ENCODE measurements around the gene TMEM95. TPM values are rescaled to one million over a fixed set of nuclear protein-coding genes. Genes with fewer than 3 reads are reported as not detected.
A peak's percentile ranks its signal among the peaks of the same experiment; 100 is the strongest.

TMEM95 gene
- not detected for total RNA-seq

GRCh38 chr17:7355053-7355452, at the start of gene TMEM95:
TSS of gene TMEM95 (plus strand) at chr17:7355156. CDS start at chr17:7355205, 49 bp downstream.
- no peak for DNase-seq
- no peak within 1 kb of the TSS for H3K27ac Mint-ChIP-seq
- H3K27me3 Mint-ChIP-seq = no peaks in the 10 kb centered on the region
- H3K4me3 Mint-ChIP-seq = no peak within 1 kb of the TSS
- no peaks in the 10 kb centered on the region for H3K9me3 Mint-ChIP-seq
- ChIA-PET POLR2A (interaction anchor here (0.7 to 2.1 kb wide), 4 partner anchors 18 to 206 kb away, joined by 3 to 7 read pairs (median 4); partner anchors contain the start of gene ACAP1), CTCF (interaction anchor here (0.8 to 4.0 kb wide), 29 partner anchors 10 to 333 kb away, joined by 3 to 71 read pairs (median 5); partner anchors contain the start of genes ACAP1, GPS2, NEURL4 and PLSCR3)
- H3K36me3 Mint-ChIP-seq = peaks cover 14% of the 10 kb centered on the region
- H3K4me1 Mint-ChIP-seq (ENCODE audit: low read depth) = peaks cover 34% of the 10 kb centered on the region
- intact Hi-C loops (cut with micrococcal nuclease) = no loop called here

GRCh38 chr17:7306911-7307685, 47.9 kb upstream of the TMEM95 start, which contains the start of gene EIF5A:
TSS of gene EIF5A (plus strand) at chr17:7307628. CDS start at chr17:7309636, 2,008 bp downstream.
- H3K27ac Mint-ChIP-seq = peak within 1 kb of the TSS; percentile 97
- POLR2A ChIA-PET = no interaction called here

GRCh38 chr17:7307686-7308624, 47.0 kb upstream of the TMEM95 start:
- no peaks in the 10 kb centered on the region for H3K9me3 Mint-ChIP-seq
- DNase-seq = peak; percentile 66
- peaks cover 2% of the 10 kb centered on the region for H3K27me3 Mint-ChIP-seq
- POLR2A ChIA-PET = interaction anchor here (0.7 to 2.4 kb wide), 8 partner anchors 13 to 379 kb away, joined by 3 to 13 read pairs (median 4); partner anchors contain the start of genes CTDNEP1, ELP5, NEURL4 and POLR2A
- H3K27ac Mint-ChIP-seq = peak overlapping the region; percentile 97
- H3K36me3 Mint-ChIP-seq = peaks cover 50% of the 10 kb centered on the region
- peak overlapping the region; percentile 85 for H3K4me3 Mint-ChIP-seq
- CTCF ChIA-PET = interaction anchor here (0.8 to 1.2 kb wide), 3 partner anchors 12 to 253 kb away, joined by 3 to 4 read pairs (median 3); partner anchors contain the start of gene SENP3
- intact Hi-C loops (cut with micrococcal nuclease) = loop anchor here (1.0 to 5.0 kb wide), 10 partner anchors 21 to 534 kb away; partner anchors contain the start of genes ELP5, NEURL4, PHF23 and POLR2A
- peaks cover 37% of the 10 kb centered on the region for H3K4me1 Mint-ChIP-seq (ENCODE audit: low read depth)

More at GRCh38 chr17:7306911-7307685, 47.9 kb upstream of the TMEM95 start, which contains the start of gene EIF5A:
- Mint-ChIP-seq H3K27me3 (peaks cover 2% of the 10 kb centered on the region), H3K4me3 (peak within 1 kb of the TSS; percentile 85), H3K9me3 (no peaks in the 10 kb centered on the region), H3K36me3 (peaks cover 41% of the 10 kb centered on the region), H3K4me1 (ENCODE audit: low read depth) (peaks cover 29% of the 10 kb centered on the region)
- CTCF ChIA-PET = interaction anchor here (1.0 to 1.2 kb wide), 2 partner anchors 27 to 73 kb away, joined by 3 to 4 read pairs; partner anchors contain the start of gene DVL2
- intact Hi-C loops (cut with micrococcal nuclease) = loop anchor here (1.0 to 5.0 kb wide), 10 partner anchors 22 to 535 kb away; partner anchors contain the start of genes ELP5, NEURL4, PHF23 and POLR2A
- DNase-seq = peak; percentile 100

GRCh38 chr17:7308625-7309433, 46.1 kb upstream of the TMEM95 start:
- peaks cover 46% of the 10 kb centered on the region for H3K4me1 Mint-ChIP-seq (ENCODE audit: low read depth)
- ChIA-PET CTCF (interaction anchor here (0.8 to 1.8 kb wide), 6 partner anchors 11 to 252 kb away, joined by 3 to 9 read pairs (median 4); partner anchors contain the start of genes SENP3 and SLC2A4), POLR2A (interaction anchor here (0.6 to 2.4 kb wide), 14 partner anchors 12 to 378 kb away, joined by 3 to 13 read pairs (median 3); partner anchors contain the start of genes ACAP1, CTDNEP1, ELP5 and NEURL4)

DNA sequence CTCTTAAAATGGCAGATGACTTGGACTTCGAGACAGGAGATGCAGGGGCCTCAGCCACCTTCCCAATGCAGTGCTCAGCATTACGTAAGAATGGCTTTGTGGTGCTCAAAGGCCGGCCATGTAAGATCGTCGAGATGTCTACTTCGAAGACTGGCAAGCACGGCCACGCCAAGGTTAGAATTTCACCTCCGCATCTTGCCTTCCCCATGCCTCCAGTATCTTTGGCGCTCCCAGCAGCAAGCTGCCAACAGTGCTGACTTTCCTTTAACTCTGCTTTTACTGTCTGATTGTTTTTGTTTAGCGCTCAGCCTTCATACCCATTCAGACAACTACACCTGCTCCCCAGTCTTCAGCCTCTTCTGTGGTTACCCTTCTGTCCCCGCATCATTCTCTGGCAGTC, 45.3 kb upstream of the TMEM95 start:
- H3K4me3 Mint-ChIP-seq = peak overlapping the region; percentile 85

More at GRCh38 chr17:7308625-7309433, 46.1 kb upstream of the TMEM95 start:
- intact Hi-C loops (cut with micrococcal nuclease) = loop anchor here (5.0 kb wide), 2 partner anchors 93 to 533 kb away; partner anchors contain the start of gene TMEM256
- Mint-ChIP-seq H3K27ac (peak overlapping the region; percentile 97), H3K9me3 (no peaks in the 10 kb centered on the region), H3K27me3 (peaks cover 2% of the 10 kb centered on the region), H3K4me3 (peak overlapping the region; percentile 85), H3K36me3 (peaks cover 53% of the 10 kb centered on the region)
- peak; percentile 90 for DNase-seq

GRCh38 chr17:7311110-7311705, 43.7 kb upstream of the TMEM95 start:
- intact Hi-C loops (cut with micrococcal nuclease) = no loop called here
- Mint-ChIP-seq H3K27me3 (peaks cover 2% of the 10 kb centered on the region), H3K36me3 (peaks cover 56% of the 10 kb centered on the region), H3K4me1 (ENCODE audit: low read depth) (peaks cover 58% of the 10 kb centered on the region), H3K4me3 (no peak overlapping the region), H3K9me3 (no peaks in the 10 kb centered on the region), H3K27ac (peak overlapping the region; percentile 70)
- ChIA-PET POLR2A (interaction anchor here (1.1 to 1.3 kb wide), 2 partner anchors 18 to 266 kb away, joined by 3 read pairs; no protein-coding TSS in a partner anchor), CTCF (interaction anchor here (1.9 kb wide), 2 partner anchors 13 to 249 kb away, joined by 4 read pairs; no protein-coding TSS in a partner anchor)
- no peak for DNase-seq

More for the DNA sequence above, 45.3 kb upstream of the TMEM95 start:
- intact Hi-C loops (cut with micrococcal nuclease) = loop anchor here (5.0 kb wide), 2 partner anchors 93 to 533 kb away; partner anchors contain the start of gene TMEM256
- H3K27ac Mint-ChIP-seq = peak overlapping the region; percentile 97
- H3K9me3 Mint-ChIP-seq = no peaks in the 10 kb centered on the region
- no peak for DNase-seq
- peaks cover 53% of the 10 kb centered on the region for H3K36me3 Mint-ChIP-seq
- ChIA-PET CTCF (interaction anchor here (1.1 to 1.8 kb wide), 3 partner anchors 11 to 29 kb away, joined by 4 to 9 read pairs (median 6); partner anchors contain the start of gene SLC2A4), POLR2A (interaction anchor here (0.6 to 2.4 kb wide), 9 partner anchors 17 to 377 kb away, joined by 3 to 13 read pairs (median 4); partner anchors contain the start of genes ACAP1, NEURL4, POLR2A and TP53)
- peaks cover 54% of the 10 kb centered on the region for H3K4me1 Mint-ChIP-seq (ENCODE audit: low read depth)
- peaks cover 2% of the 10 kb centered on the region for H3K27me3 Mint-ChIP-seq

- Mint-ChIP-seq H3K36me3 (peaks cover 55% of the 10 kb centered on the region), H3K4me1 (ENCODE audit: low read depth) (peaks cover 61% of the 10 kb centered on the region), H3K9me3 (no peaks in the 10 kb centered on the region), H3K4me3 (no peak overlapping the region), H3K27me3 (no peaks in the 10 kb centered on the region), H3K27ac (peak overlapping the region; percentile 56)
- DNase-seq = no peak
- intact Hi-C loops (cut with micrococcal nuclease) = no loop called here
- CTCF ChIA-PET = interaction anchor here (0.9 to 1.1 kb wide), 2 partner anchors 11 to 12 kb away, joined by 3 to 6 read pairs; no protein-coding TSS in a partner anchor
- POLR2A ChIA-PET = interaction anchor here (0.7 to 2.3 kb wide), 5 partner anchors 16 to 271 kb away, joined by 3 to 19 read pairs (median 4); partner anchors contain the start of genes ACAP1, MPDU1 and NEURL4
Observed at GRCh38 chr17:7312432-7313087, 42.4 kb upstream of the TMEM95 start.

- intact Hi-C loops (cut with micrococcal nuclease) = no loop called here
- Mint-ChIP-seq H3K9me3 (no peaks in the 10 kb centered on the region), H3K4me3 (peak overlapping the region; percentile 32), H3K27me3 (no peaks in the 10 kb centered on the region), H3K4me1 (ENCODE audit: low read depth) (peaks cover 61% of the 10 kb centered on the region), H3K36me3 (peaks cover 59% of the 10 kb centered on the region), H3K27ac (peak overlapping the region; percentile 56)
- ChIA-PET POLR2A (interaction anchor here (0.7 to 2.3 kb wide), 6 partner anchors 16 to 270 kb away, joined by 3 to 19 read pairs (median 4); partner anchors contain the start of genes ACAP1, MPDU1, NEURL4 and PHF23), CTCF (interaction anchor here (0.9 to 2.6 kb wide), 4 partner anchors 10 to 17 kb away, joined by 3 to 7 read pairs (median 4); no protein-coding TSS in a partner anchor)
- DNase-seq = no peak
Observed at GRCh38 chr17:7313088-7313889, 41.7 kb upstream of the TMEM95 start.
